ENCODE results near the gene PROC.

DNA sequence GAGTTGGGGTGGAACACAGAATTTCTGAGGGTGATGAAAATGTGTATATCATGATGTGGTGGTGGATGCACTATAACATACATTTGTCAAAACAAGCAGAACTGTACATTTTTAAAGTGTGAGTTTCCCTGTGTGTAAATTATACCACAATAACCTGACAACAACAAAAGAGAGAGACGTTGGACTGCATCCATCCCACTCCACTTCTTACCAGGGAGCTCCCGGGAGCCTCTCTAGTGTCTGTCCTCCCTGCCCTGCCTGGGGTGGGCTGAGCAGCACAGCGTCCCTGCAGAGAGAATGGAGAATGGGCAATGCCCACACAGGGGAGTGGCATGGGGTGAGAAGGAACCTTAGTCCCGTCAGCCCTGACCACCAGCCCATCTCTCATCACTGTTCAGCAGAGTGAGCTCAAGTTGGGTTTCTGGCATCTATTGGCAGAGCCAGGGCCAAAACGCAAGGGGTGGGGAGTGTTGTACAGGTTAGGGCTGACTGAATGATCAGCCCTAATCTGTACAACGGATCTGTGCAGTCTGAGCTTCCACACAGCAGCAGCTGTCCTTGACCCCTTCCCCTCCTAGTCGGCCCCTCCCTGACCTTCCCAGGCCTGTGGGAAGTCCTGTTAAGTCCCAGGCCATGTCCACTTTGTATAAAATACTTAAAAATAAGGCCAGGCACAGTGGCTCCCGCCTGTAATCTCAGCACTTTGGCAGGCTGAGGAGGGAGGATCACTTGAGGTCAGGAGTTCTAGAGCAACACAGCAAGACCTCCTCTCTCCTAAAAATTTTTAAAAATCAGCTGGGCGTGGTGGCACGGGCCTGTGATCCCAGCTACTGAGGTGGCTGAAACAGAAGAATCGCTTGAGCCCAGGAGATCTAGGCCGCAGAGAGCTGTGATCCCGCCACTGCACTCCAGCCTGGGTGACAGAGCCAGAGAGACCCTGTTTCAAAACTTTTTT is 3.3 kb upstream of the PROC start:
- TF ChIP-seq YY1 (IDR thresholded peaks at IDR 0.05; ENCODE audit: insufficient read depth, insufficient read length) = no peak
- no peak for TF ChIP-seq SUZ12 (IDR thresholded peaks at IDR 0.05; ENCODE audit: extremely low read depth, insufficient read depth, insufficient read length)
- no peak for TF ChIP-seq ZNF274 (IDR thresholded peaks at IDR 0.05; ENCODE audit: low read depth, low read length)

Measured in NT2/D1 (cell line).